M059J (cell line): Measurements from ENCODE around the gene MAP2K1. TPM values are rescaled to one million over a fixed set of nuclear protein-coding genes. Genes with fewer than 3 reads are reported as not detected.
A peak's percentile ranks its signal among the peaks of the same experiment; 100 is the strongest.

Source experiments
- DNase-seq: peaks from one replicate; pipeline ENCODE4 v3.0.0-alpha.2; 2012; ENCODE audit warnings: low read depth
- total RNA-seq: library from RNA; depleted of rRNA; stranded (reverse); fragments of >200 nt; shearing (Covaris generic); gene quantifications from 2 replicates; pipeline ENCODE4 v1.2.3, GENCODE V29; 2014; rRNA removed

The MAP2K1 gene
- total RNA-seq, 1 experiment from 2014 or later, result 65.6 TPM

GRCh38 chr15:66504563-66505429, 118.1 kb downstream of the MAP2K1 start, which contains the start of the genes RPL4 and ZWILCH:
TSS of gene RPL4 (minus strand) at chr15:66504855. CDS start at chr15:66504790, 65 bp downstream.
TSS of gene ZWILCH (plus strand) at chr15:66505326. CDS start at chr15:66505339, 13 bp downstream.
- peak; percentile 84 for DNase-seq

- DNase-seq, result no peak
Measured at GRCh38 chr15:66505430-66505811, 118.7 kb downstream of the MAP2K1 start.

GRCh38 chr15:66505818-66506217, 119.1 kb downstream of the MAP2K1 start:
- DNase-seq, result no peak

- no peak for DNase-seq
Measured at GRCh38 chr15:66508293-66508883, 121.7 kb downstream of the MAP2K1 start.

GRCh38 chr15:66514586-66514985, 127.9 kb downstream of the MAP2K1 start:
- no peak for DNase-seq

GRCh38 chr15:66515901-66516322, 129.2 kb downstream of the MAP2K1 start:
- DNase-seq, result peak; percentile 60

GRCh38 chr15:66523926-66524325, 137.2 kb downstream of the MAP2K1 start:
- no peak for DNase-seq

GRCh38 chr15:66524838-66525237, 138.1 kb downstream of the MAP2K1 start:
- no peak for DNase-seq

GRCh38 chr15:66535056-66535455, 148.3 kb downstream of the MAP2K1 start:
- DNase-seq, result no peak

Other genes with a start within 250 kb of the MAP2K1 start
- gene MEGF11, start 133.2 kb upstream of the MAP2K1 start, total RNA-seq, result 0.02 TPM in 1 of 2 replicates, not detected in the other
- 9.9 and 11.4 TPM in 2 replicates for gene DIS3L, start 93.3 kb upstream of the MAP2K1 start, total RNA-seq
- 17.9 and 25.2 TPM in 2 replicates for gene TIPIN, start 30.2 kb upstream of the MAP2K1 start, total RNA-seq
- 38.4 and 44.9 TPM in 2 replicates for gene SNAPC5, start 110.8 kb downstream of the MAP2K1 start, total RNA-seq
- gene RPL4, start 117.9 kb downstream of the MAP2K1 start, total RNA-seq, result 2,422 and 2,963 TPM in 2 replicates
- gene ZWILCH, start 118.4 kb downstream of the MAP2K1 start, total RNA-seq, result 27.2 and 53.5 TPM in 2 replicates
- gene LCTL, start 179.1 kb downstream of the MAP2K1 start, total RNA-seq, result 4.6 and 7.6 TPM in 2 replicates